AG09319 (cell line): ENCODE data around the gene HNRNPA3.
"Not testable (repeated sequence)": the region's sequence is repeated elsewhere in the genome, so short reads cannot be mapped to it uniquely, and the experiment has no call there.

Source experiments
- DNase-seq: peaks from one replicate; pipeline ENCODE4 v3.0.0-alpha.2; 2010; ENCODE audit warnings: low read depth; ENCODE audit errors: extremely low read depth
- TF ChIP-seq, protein P1 (sequence below): IDR thresholded peaks from 2 replicates; pipeline ENCODE4 v1.5.1; 2011; ENCODE audit warnings: low read depth, mild to moderate bottlenecking, inconsistent platforms, low read length, moderate library complexity

Gene HNRNPA3

DNA sequence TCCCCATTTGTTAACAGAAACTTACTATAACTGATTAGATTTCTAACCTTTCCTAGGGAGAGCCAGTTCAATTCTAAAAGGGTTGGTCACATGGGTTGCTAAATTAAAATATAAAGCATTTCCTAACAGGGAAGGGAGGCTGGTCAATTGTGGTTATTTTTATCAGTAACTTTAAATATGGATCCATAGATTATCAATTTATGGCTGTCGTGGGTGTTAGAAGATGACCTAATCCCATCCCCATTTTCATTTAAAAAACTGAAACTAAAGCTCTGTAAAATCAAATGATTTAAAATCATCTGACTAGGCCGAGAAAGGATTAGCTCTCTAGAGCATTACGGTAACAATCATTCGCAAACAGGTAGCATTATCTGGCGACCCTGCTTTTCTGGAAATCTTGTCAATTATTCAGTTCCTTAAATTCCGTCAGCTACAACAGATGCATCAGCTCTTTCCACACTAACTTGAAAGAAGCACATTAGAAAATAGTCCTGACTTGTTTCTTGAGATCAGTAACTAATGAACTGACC lies 953 bp upstream of the HNRNPA3 start:
- TF ChIP-seq, protein P1, sequence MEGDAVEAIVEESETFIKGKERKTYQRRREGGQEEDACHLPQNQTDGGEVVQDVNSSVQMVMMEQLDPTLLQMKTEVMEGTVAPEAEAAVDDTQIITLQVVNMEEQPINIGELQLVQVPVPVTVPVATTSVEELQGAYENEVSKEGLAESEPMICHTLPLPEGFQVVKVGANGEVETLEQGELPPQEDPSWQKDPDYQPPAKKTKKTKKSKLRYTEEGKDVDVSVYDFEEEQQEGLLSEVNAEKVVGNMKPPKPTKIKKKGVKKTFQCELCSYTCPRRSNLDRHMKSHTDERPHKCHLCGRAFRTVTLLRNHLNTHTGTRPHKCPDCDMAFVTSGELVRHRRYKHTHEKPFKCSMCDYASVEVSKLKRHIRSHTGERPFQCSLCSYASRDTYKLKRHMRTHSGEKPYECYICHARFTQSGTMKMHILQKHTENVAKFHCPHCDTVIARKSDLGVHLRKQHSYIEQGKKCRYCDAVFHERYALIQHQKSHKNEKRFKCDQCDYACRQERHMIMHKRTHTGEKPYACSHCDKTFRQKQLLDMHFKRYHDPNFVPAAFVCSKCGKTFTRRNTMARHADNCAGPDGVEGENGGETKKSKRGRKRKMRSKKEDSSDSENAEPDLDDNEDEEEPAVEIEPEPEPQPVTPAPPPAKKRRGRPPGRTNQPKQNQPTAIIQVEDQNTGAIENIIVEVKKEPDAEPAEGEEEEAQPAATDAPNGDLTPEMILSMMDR, result no peak
- no peak for DNase-seq

- DNase-seq, result peak; percentile 85
- TF ChIP-seq, protein P1, result no peak
Observed at GRCh38 chr2:177212891-177213856, 580 bp downstream of the HNRNPA3 start.

DNA sequence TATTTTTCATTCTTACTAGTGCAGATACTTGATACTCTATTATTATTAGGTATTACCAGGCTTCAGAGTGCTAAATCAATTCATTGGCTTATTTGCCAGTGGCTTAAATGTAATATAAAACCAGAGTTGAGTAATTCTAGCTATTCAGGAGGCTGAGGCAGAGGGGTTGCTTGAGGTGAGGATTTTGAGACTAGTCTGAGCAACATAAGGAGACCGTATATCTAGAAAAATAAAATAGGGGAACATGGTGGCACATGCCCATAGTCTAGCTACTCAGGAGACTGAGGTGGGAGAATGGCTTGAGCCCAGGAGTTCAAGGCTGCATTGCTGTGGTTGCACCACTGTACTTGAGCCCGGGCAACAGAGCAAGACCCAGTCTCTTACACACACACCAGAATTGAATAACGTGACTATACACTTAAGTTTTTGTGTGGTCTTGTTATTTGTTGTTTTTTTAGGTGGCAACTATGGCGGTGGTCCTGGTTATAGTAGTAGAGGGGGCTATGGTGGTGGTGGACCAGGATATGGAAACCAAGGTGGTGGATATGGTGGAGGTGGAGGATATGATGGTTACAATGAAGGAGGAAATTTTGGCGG lies 4.8 kb downstream of the HNRNPA3 start:
- DNase-seq, result no peak
- TF ChIP-seq, protein P1, result no peak

GRCh38 chr2:177219787-177220186 lies 7.2 kb downstream of the HNRNPA3 start:
- DNase-seq, result not testable (repeated sequence)

DNA sequence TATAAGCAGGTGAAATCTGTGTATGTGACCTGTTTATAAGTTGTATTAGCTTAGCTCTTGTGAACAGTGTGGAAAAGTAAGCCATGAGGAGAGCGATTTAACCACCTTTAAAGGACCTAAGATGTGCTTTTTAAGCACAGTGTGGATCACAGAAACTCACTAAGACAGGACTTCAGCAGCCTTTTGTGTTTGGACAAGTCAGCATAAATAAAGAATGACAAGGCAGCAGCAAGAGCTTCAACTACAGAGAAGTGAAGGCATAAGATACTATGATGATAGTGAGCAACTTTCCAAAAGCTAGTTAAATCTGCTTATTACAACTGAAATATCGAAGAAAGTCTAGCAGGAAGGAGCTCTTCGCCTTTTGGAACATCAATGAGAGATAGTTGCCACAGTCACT lies 8.9 kb downstream of the HNRNPA3 start:
- DNase-seq, result no peak

DNA sequence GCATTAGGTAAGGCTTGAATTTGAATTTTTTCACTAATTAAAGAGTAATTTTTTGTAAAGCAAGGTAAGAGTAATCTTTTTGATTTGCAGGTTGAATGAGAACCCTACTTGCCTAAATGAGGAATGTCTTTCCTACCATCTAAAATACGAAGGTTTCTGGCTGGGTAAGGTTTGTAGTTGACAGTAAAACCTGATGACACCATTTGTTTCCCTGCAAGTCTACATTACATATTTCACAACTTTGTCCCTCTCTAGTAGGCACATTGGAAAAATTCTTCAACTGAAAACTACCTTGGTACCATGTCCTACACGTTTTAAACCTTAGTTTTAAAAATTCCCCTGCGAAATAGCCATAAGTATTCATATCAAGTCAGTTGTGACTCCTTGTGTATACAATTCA lies 9.4 kb downstream of the HNRNPA3 start:
- TF ChIP-seq, protein P1, result no peak
- no peak for DNase-seq

More for the DNA sequence above, 8.9 kb downstream of the HNRNPA3 start:
- TF ChIP-seq, protein P1, result no peak

DNA sequence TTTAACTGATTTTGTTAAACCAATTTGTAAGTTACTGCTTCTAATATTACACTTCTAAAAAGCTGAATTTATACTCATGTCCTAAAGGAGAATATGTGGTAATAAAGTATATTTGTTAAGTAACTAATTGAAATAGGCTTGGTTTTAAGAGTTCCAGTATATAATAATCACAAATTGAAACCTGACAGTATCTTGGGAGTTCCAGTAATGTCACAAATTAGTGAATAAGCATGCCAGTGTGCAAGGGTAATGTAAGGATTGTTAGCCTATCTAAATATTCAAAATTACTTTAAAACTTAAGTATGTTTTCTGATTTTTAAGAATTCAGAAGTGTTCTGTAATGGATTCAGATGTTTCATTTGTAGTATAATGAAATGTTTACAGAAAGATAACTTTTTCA lies 10.8 kb downstream of the HNRNPA3 start:
- DNase-seq, result not testable (repeated sequence)

DNA sequence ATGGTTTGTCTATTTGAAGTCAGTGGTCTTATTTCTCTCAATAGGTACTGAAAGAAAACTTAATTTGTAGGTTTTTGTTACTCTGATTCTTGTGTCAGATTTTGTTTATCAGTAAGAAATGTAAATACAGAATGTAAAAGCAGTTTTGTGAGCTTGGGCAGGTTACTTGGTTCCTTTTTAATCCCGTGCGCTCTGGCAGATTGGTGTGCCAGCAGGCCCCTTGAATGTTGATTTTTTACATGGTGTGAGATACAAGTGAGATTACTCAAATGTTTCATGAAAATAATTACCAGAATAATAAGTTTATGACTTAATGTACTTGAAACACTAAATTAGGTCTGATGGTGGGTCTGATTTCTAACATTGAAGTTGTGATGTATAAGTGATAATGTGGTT lies 13.4 kb downstream of the HNRNPA3 start:
- TF ChIP-seq, protein P1, result no peak
- no peak for DNase-seq
